ENCODE results near the gene SYP.
"Not testable (repeated sequence)": the region's sequence is repeated elsewhere in the genome, so short reads cannot be mapped to it uniquely, and the experiment has no call there.

The SYP gene

DNA sequence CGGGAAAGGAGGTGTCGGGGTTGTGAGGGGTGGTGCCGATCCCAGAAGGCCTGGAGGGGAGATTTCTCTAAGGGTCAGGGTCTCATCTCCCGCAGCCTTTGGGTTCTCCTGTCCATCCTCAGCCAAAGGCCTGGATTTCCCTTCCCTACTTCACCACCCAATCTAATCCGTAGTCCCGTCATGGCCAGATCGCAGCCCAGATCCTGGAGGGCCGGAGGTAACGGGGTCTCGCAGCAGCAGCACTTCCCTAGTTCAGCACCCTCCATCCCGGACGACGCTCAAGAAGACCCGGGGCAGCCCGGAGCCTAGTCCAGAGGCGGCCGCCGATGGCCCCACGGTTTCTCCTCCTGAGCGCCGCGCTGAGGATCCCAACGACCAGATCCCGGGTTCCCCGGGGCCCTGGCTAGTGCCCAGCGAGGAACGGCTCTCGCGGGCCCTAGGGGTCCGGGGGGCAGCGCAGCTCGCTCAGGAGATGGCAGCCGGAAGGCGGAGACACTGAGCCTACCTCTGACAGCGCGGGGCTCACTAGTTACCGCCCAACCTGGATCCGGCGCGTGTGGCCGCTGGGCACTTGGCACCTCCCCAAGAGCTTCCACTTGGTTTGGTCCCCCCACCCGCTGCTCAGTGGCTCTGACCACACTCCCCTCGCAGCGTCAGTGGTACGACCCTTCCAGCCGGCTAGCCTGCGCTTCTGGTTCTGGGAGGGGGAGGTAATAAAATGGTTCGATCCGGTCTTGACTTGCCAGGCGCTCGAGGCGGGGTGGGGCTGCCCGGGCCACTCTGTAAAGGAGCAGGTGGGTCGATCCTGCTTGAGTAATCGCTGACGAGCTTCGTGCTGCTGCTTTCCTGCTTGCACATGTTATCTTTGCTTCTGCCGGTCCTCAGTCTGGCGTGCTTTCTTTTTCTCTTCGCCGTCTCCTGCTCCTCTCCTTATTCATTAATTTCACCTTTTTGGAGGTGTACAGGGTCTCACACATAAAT is 33.8 kb downstream of the SYP start:
- peak; percentile 90 for DNase-seq

DNA sequence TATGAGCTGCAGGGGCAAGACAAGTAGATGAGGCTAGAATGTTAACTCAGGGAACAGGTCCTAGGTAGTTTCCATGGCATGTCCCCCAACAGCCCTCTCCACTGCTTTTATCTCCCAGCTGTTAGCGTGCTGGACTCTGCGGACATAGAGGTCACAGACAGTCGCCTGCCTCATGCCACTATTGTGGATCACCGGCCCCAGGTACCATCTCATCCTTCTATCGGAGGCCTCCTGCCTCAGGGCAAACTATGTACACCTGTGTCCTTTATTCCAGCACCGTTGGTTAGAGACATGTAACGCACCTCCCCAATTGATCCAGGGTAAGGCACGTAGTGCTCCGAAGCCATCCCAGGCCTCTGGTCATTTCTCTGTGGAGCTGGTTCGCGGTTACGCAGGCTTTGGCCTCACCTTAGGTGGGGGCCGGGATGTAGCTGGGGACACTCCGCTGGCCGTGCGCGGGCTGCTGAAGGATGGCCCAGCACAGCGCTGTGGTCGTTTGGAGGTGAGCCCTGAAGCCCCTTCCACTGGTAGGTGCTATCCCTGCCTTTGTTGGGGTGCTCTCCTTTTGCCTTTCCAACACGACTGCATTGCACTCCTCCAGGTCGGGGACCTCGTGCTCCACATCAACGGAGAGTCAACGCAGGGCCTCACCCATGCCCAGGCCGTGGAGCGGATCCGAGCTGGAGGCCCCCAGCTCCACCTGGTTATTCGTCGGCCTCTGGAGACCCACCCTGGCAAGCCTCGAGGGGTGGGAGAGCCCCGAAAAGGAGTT is 35.2 kb downstream of the SYP start:
- no peak for DNase-seq

DNA sequence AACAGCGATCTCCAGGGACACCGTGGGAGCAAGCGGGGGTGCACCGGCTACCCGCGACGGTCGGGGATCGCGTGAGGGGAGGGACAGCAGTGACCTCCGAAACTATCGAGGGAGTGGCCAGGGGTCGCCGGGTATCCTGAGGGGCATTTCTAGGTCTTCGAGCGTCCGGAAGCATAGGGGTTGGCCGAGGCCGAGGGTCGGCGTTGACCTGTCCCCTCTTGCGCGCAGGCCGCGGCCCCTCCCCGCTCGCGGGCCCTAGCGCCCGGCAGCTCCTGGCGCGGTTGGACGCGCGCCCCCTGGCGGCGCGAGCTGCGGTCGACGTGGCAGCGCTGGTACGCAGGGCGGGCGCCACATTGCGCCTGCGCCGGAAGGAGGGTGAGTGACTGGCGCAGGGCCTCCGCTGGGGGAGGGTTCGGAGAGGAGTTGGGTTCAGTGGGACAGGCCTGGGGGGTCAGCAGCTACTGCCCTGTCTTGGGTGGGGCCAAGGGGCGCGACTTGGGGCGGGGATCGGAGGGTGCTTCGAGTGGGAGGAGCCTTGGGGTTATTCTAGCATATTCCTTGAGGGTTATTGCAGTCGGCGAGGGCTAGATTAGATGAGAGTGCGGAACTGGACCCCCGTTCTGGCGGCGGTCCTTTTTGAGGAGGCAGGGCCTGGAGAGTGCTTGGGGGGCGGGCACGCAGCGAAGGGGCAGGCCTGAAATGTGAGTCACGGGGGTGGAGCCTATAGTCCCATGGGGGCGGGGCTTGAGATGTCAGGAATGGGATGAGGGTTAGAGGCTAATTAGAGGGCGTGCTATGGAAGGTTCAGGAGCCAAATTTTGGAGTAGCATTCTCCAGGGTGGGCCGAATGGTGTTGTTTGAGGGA is 36.2 kb downstream of the SYP start:
- peak; percentile 69 for DNase-seq

DNA sequence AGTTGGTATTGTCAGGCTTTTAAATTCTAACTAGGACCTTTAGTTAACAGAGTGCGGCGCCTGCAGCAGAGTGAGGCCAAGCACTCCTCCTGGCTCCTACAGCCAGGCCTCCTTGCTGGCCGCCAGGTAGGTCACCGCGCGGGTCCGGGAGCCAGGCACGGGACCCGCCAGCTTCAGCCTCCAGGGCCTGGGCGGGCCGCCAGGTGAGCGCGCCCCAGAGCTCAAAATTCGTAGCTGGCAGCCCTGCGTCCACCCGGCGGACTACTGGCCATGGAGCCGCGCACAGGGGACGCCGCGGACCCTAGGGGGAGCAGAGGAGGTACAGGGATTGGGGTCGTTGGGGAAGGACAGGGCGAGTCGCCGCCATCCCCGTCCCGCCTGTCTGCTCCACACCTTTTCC is 37.4 kb downstream of the SYP start, which contains the start of gene MAGIX:
Gene MAGIX (plus strand): TSS at position 139 of the 400 bp plus-strand sequence. CDS start 132 bp downstream, at position 271.
- DNase-seq: no peak

DNA sequence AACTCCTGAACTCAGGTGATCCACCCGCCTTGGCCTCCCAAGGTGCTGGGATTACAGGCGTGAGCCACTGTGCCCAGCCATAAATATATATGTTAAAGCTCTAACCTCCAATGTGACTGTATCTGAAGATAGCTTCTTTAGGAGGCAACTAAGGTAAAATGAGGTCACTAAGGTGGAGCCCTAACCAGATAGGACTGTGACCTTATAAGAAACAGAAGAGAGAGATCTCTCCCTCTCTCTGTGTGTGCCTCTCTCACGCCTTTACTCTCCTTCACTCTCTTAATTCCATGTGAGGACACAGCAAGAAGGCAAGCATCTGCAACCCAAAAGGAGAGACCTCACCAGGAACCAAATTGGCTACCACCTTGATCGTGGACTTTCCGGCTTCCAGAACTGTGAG is 38.4 kb downstream of the SYP start:
- DNase-seq: no peak

DNA sequence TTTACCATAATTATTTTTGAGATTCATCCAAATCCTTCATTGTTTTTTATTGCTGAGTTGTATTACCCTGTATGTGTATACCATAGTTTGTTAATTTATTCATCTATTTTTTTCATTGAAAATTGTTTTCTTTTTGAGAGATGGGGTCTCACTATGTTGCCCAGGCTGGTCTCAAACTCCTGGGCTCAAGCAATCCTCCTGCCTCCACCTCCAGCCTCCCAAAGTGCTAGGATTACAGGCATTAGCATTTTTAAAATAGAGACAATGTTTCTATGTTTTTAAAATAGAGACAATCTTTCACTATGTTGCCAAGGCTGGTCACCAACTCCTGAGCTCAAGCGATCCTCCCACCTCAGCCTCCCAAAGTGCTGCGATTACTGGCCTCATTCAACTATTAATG is 39.1 kb downstream of the SYP start:
- DNase-seq: no peak

DNA sequence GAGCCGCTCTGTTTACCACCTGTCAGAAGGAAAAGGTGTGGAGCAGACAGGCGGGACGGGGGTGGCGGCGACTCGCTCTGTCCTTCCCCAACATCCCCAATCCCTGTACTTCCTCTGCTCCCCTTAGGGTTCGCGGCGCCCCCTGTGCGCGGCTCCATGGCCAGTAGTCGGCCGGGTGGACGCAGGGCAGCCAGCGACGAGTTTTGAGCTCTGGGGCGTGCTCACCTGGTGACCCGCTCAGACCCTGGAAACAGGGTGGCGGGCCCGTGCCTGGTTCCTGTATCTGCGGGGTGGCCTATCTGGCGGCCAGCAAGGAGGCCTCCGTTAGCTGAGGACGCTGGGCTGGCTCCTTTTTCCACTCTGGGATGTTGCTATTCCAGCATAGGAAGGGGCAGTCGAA is 42.8 kb downstream of the SYP start:
- DNase-seq: no peak

DNA sequence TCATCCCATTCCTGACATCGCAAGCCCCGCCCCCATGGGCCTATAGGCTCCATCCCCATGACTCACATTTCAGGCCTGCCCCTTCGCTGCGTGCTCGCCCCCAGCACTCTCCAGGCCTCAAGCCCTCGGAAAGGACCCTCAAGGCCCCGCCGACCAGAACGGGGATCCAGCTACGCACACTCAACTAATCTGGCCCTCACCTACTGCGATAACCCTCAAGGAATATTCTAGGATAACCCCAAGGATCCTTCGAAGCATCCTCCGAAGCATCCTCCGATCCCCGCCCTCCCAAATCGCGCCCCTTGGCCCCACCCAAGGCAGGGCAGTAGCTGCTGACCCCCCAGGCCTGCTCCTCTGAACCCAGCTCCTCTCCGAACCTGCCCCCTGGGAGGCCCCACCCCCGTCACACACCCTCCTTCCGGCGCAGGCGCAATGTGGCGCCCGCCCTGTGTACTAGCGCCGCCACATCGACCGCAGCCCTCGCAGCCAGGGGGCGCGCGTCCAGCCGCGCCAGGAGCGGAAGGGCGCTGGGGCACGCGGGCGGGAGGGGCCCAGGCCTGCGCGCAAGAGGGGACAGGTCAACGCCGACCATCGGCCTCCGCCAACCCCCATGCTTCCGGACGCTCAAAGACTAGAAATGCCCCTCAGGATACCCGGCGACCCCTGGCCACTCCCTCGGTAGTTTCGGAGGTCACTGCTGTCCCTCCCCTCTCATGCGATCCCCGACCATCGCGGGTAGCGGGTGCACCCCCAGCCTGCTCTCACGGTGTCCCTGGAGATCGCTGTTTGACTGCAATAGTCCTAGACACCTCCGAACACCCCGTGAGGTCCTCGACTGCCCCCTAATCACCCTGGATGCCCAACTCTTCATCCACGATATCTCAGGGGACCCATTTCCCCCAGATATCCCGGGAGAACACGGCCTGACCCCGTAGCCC is 43.8 kb downstream of the SYP start:
- DNase-seq: peak; percentile 75

DNA sequence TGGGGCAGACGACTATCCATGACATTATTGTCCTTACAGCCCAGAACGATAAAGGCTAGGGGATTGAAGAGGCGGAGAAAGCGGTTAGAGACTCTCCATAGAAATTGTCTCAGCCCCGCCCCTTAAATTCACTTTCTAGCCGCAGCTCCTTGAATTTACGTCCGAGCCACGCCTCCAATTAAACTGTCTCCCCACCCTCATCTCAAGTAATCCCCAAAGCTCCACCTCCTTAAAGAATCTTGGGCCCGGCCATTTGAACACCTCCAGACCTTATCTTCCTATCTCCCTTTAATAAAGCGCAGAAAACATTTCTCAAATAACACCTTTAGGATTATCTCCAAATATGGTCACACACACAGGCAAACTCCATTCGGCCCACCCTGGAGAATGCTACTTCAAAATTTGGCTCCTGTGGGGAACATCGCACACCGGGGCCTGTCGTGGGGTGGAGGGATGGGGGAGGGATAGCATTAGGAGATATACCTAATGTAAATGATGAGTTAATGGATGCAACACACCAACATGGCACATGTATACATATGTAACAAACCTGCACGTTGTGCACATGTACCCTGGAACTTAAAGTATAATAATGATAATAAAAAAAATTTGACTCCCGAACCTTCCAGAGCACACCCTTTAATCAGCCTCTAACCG is 44.6 kb downstream of the SYP start:
- DNase-seq: peak; percentile 27

DNA sequence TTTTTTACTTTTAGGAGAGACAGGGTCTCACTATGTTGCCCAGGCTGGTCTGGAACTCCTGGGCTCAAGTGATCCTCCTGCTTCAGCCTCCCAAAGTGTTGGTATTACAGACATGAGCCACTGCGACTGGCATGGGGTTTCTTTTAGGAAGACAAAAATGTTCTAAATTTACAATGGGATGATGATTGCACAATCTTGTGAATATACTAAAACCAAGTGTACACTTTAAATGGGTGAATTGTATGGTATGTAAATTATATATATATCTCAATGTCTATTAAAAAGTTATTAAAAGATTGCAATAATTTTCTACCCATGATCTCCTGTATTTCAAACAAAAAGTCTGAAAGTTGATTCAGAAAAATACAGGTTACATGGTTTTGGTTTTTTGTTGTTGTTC is 46.5 kb downstream of the SYP start:
- no peak for DNase-seq

DNA sequence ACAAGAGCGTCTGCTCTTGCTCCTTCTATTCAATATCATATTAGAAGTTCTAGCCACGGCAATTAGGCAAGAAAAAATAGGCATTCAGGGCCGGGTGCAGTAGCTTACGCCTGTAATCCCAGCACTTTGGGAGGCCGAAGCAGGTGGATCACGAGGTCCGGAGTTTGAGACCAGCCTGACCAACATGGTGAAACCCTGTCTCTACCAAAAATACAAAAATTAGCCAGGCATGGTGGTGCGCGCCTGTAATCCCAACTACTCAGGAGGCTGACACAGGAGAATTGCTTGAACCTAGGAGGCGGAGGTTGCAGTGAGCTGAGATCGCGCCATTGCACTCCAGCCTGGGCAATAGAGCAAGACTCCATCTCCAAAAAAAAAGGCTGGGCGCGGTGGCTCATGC is 50.7 kb downstream of the SYP start:
- not testable (repeated sequence) for DNase-seq

DNA sequence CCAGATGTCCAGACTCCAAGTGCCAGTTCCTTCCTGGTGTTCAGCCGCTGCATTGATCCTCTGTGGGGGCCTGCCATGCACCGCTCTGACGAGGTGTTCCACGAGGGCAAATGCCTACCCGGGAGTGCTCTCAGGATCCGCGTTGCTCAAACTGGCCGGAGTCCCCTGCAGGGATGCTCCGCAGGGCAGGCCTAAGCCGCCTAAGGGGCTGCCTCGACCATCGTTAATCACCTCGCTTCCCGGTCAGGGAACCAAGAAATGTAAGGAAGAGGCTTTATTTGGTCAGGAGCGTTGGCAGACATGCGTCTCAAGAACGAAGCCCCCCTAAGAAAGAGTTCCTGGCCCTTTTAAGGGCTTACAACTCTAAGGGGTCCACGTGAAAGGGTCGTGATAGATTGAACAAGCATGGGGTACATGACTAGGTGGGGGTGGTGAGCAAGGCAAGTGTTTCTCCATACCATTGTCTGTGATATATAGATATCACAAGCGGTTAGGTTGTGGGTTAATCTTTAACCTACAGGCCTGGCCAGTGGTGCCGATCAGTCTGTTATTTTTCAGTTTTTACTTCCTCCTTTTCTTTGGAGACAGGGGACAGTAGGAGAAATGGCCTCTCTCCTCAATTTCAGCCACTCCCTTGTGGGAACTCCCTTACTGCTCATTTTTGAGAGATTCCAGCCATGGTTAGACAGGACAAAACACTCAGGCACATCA is 51.4 kb downstream of the SYP start:
- not testable (repeated sequence) for DNase-seq

DNA sequence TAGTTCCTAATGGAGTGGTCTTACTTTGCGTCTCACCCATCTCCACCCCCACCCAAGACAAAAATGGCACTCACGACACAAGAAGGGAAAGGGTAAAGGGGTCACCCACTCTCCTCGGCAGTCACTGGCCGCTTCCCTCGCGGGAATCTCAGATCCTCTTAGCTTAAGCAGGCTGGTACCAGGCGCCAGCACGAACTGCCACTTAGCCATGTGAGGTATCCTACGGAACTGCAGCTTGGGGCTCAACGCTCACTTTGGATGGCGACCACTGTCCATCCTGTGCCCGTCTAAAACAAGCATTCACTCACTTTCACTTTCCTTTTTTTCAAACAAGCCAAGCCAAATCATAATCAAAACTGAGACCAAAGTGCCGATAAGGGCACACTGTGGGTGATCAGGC is 52.1 kb downstream of the SYP start:
- DNase-seq: no peak

DNA sequence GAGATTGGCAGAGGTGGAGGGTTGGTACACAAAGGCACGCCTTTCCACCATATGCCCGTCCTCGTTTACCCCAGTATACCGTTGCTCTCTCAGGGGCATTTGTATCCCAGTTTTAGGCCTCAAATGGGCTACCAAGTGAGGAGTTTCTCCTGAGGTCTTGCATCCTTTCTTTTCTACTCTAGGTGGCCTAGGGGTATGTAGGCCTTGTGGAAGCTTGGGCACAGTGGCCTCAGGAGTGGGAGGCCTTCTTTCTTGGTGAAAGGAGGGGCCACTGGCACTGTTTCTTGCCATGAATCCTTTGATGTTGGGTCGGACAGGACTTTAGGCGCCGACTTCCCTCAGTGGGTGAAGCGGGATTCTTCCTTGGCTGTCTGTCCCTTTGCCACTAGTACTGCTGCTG is 52.7 kb downstream of the SYP start:
- DNase-seq: no peak

DNA sequence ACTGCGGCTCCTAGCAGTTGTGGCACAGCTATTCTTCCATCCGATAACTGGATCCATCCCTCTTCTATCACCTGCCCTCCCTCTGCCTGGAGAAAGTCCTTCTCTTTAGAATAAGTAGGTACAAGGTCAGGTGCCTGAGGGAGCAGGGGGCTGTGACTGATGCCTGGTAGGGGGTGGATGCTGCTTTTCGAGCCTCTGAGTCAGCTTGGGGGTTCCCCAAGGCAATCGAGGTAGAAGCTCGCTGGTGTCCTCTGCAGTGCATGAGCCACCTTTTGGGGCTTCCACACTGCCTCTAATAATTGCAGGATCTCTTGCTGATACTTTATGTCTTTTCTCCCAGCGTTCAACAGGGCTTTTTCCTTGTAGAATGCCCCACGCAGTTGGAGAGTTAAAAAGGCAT is 56.8 kb downstream of the SYP start:
- DNase-seq: not testable (repeated sequence)

DNA sequence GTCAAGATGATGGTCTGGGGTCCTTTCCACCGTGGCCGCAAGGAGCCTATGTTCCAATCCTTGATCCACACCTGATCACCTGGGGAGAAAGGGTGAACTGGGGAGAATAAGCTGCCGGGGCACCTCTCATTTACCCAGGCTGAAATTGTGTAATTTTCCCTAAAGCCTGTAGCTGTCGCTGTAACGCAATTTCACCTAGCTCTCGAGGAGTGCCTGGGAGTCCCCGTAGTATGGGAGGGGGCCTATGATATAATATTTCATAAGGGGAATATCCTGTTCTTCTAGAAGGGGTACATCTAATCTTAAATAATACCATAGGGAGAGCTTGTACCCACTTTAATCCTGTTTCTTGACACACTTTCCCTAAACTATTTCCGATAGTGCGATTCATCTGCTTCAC is 57.7 kb downstream of the SYP start:
- DNase-seq: not testable (repeated sequence)

DNA sequence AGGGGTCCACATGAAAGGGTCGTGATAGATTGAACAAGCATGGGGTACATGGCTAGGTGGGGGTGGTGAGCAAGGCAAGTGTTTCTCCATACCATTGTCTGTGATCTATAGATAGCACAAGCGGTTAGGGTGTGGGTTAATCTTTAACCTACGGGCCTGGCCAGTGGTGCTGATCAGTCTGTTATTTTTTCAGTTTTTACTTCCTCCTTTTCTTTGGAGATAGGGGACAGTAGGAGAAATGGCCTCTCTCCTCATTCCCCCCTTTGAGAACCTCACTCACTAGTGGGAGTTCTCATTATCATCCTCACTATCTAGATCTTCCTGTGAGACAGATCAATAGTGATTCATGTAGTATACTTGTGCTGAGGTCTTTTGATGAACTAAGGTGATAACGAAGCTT is 60.3 kb downstream of the SYP start:
- DNase-seq: no peak
